Measurements from ENCODE around the gene HLA-DMA. TPM values are rescaled to one million over a fixed set of nuclear protein-coding genes. Genes with fewer than 3 reads are reported as not detected.

HLA-DMA gene
- total and polyA plus RNA-seq, 2 of the 8 experiments (the other 6 are each of a cell fraction or from before 2014, with no cell fraction given): 13.3 to 23.1 TPM

DNA sequence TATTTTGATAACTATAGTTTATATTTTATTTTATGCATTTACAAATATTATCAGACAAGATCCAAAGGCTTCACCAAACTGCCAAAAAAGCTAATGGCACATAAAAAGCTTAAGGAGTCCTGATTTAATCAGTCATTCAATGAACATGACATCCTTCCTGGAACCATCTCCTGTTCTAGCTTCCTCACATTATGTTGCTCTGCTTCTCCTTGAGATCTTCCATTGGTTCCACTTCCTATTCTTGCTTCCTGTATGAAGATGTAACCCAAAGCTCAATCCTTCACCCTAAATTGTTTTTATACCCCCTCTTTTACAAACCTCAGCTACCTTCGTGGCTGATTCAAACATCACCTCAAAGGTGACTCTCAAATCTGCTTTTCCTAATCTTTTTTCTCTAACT, 11.0 kb upstream of the HLA-DMA start:
- Histone ChIP-seq H3K27me3 (replicated peaks in 1 of 4; ENCODE audit: control insufficient read depth in 3 of 4, extremely low read depth in 1 of 4, insufficient read depth in 3 of 4, low read length in 3 of 4) (no peaks in the 10 kb centered on the region), H4K8ac (ENCODE audit: extremely low read depth, insufficient read depth, low read length) (no peak overlapping the region), H2BK5ac (ENCODE audit: low read depth, low read length) (no peak overlapping the region), H3K23ac (ENCODE audit: insufficient read length) (no peak overlapping the region), H2AK5ac (ENCODE audit: low read depth, low read length) (no peak overlapping the region), H2BK120ac (replicated peaks; ENCODE audit: low read depth, low read length) (no peak overlapping the region), H3K4me2 (ENCODE audit: insufficient read depth in 1 of 2, low read depth in 2 of 2, low read length in 2 of 2) (no peak overlapping the region), H3K18ac (ENCODE audit: extremely low read depth, low read length) (no peak overlapping the region), H3K4ac (replicated peaks; ENCODE audit: insufficient read length, low read depth, low read length) (no peak overlapping the region), H2BK12ac (ENCODE audit: low read depth, low read length) (no peak overlapping the region), H3K4me1 (replicated peaks in 1 of 4; ENCODE audit: control insufficient read depth in 3 of 4, insufficient read depth in 4 of 4, low read length in 3 of 4) (peaks cover 0 to 5% (median under 1%) of the 10 kb centered on the region in 4 experiments; a peak in 3 of 7 replicates), H3K14ac (ENCODE audit: insufficient read length) (no peak overlapping the region), H3K27ac (ENCODE audit: low read depth, low read length) (no peak overlapping the region), H3K36me3 (ENCODE audit: control insufficient read depth in 2 of 4, insufficient read depth in 4 of 4, low read length in 3 of 4) (no peaks in the 10 kb centered on the region), H4K20me1 (replicated peaks in 1 of 2; ENCODE audit: control insufficient read depth in 1 of 2, insufficient read depth in 2 of 2, low read length in 2 of 2) (peaks cover 0 to 6% of the 10 kb centered on the region in 2 experiments), H4K91ac (replicated peaks; ENCODE audit: insufficient read length, low read length) (no peak overlapping the region), H2BK20ac (ENCODE audit: low read length) (no peak overlapping the region), H3K4me3 (ENCODE audit: extremely low read depth in 1 of 4, insufficient read depth in 2 of 4, low read depth in 3 of 4, low read length in 4 of 4) (no peak overlapping the region), H2BK15ac (ENCODE audit: low read length) (no peak overlapping the region), H3K79me1 (ENCODE audit: low read depth, low read length) (no peaks in the 10 kb centered on the region; the same call in 1 of the 2 replicates), H3K23me2 (ENCODE audit: low read depth, low read length) (peaks cover 3% of the 10 kb centered on the region), H3K9me3 (ENCODE audit: insufficient read depth in 2 of 2, low read depth in 1 of 2, low read length in 1 of 2) (no peaks in the 10 kb centered on the region; a peak in 1 of 4 replicates), H4K5ac (ENCODE audit: insufficient read length, low read depth, low read length) (no peak overlapping the region), H3K9ac (replicated peaks in 1 of 4; ENCODE audit: extremely low read depth in 1 of 4, low read depth in 3 of 4, low read length in 3 of 4) (no peak overlapping the region), H2AFZ (ENCODE audit: low read length) (no peak overlapping the region), H3K56ac (replicated peaks; ENCODE audit: insufficient read length, low read depth, low read length) (no peak overlapping the region), H3K79me2 (ENCODE audit: control insufficient read depth in 1 of 2, insufficient read depth in 2 of 2, low read length in 2 of 2) (peaks cover 4 to 70% of the 10 kb centered on the region in 2 experiments)
- POLR2A ChIA-PET (ENCODE audit: partially characterized antibody): interaction anchor here (2.8 to 33.3 kb wide), 2 partner anchors 10 to 16 kb away, joined by 14 to 1158 read pairs; partner anchors contain the start of genes BRD2 and HLA-DMA
- FAIRE-seq (no peak), DNase-seq (ENCODE audit: low read depth in 1 of 2, low spot score in 2 of 2) (no peak)
- CTCF ChIA-PET (ENCODE audit: partially characterized antibody): interaction anchor here (1.2 to 14.6 kb wide), 4 partner anchors 9 to 19 kb away, joined by 3 to 168 read pairs (median 57); partner anchors contain the start of gene HLA-DMA
- WGBS, 2 experiments (ENCODE audit: extremely low coverage in 1 of 2, insufficient coverage in 1 of 2, insufficient read length in 1 of 2, insufficient replicate concordance in 2 of 2, low coverage in 1 of 2, low lambda C conversion rate in 2 of 2, missing lambda C conversion rate in 1 of 2): 79% methylated on average over 1 of the region's 1 CpG; no CpG with 5 or more reads in 1 of the 2 experiments
- TF ChIP-seq, protein P1, sequence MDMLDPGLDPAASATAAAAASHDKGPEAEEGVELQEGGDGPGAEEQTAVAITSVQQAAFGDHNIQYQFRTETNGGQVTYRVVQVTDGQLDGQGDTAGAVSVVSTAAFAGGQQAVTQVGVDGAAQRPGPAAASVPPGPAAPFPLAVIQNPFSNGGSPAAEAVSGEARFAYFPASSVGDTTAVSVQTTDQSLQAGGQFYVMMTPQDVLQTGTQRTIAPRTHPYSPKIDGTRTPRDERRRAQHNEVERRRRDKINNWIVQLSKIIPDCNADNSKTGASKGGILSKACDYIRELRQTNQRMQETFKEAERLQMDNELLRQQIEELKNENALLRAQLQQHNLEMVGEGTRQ (IDR thresholded peaks at IDR 0.05; ENCODE audit: low read length): no peak
- TF ChIP-seq GABPA (IDR thresholded peaks at IDR 0.05; ENCODE audit: borderline replicate concordance, insufficient read depth, low read length) (no peak), BRCA1 (IDR thresholded peaks at IDR 0.05; ENCODE audit: low read depth, low read length) (no peak), POLR2A (IDR thresholded peaks at IDR 0.05; ENCODE audit: control extremely low read depth in 1 of 2, low read depth in 2 of 2, low read length in 2 of 2) (no peak), RFX5 (IDR thresholded peaks at IDR 0.05; ENCODE audit: borderline replicate concordance, low read depth, low read length) (no peak), SIRT6 (IDR thresholded peaks at IDR 0.05; ENCODE audit: low read length) (no peak), SIN3A (conservative IDR thresholded peaks at IDR 0.05 in 1 of 2, IDR thresholded peaks at IDR 0.05 in 1 of 2; ENCODE audit: low read depth in 1 of 2, low read length in 2 of 2) (no peak), SP1 (IDR thresholded peaks at IDR 0.05; ENCODE audit: low read depth, low read length) (no peak), SUZ12 (IDR thresholded peaks at IDR 0.05; ENCODE audit: low read length) (no peak), HDAC2 (IDR thresholded peaks at IDR 0.05; ENCODE audit: borderline replicate concordance in 1 of 2, low read depth in 2 of 2, low read length in 2 of 2) (no peak), SRF (IDR thresholded peaks at IDR 0.05; ENCODE audit: low read depth, low read length) (no peak), CHD1 (IDR thresholded peaks at IDR 0.05; ENCODE audit: low read depth, low read length) (no peak)

Data from H1 (cell line).